IPS-NIHi7 (cell line): ENCODE results near the gene ZFAND5.

ENCODE experiments used
- DNase-seq: peaks from one replicate; pipeline ENCODE4 v3.0.0; 2012; ENCODE audit warnings: mixed read lengths; ENCODE audit errors: extremely low spot score

The ZFAND5 gene, protein sequence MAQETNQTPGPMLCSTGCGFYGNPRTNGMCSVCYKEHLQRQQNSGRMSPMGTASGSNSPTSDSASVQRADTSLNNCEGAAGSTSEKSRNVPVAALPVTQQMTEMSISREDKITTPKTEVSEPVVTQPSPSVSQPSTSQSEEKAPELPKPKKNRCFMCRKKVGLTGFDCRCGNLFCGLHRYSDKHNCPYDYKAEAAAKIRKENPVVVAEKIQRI

DNA sequence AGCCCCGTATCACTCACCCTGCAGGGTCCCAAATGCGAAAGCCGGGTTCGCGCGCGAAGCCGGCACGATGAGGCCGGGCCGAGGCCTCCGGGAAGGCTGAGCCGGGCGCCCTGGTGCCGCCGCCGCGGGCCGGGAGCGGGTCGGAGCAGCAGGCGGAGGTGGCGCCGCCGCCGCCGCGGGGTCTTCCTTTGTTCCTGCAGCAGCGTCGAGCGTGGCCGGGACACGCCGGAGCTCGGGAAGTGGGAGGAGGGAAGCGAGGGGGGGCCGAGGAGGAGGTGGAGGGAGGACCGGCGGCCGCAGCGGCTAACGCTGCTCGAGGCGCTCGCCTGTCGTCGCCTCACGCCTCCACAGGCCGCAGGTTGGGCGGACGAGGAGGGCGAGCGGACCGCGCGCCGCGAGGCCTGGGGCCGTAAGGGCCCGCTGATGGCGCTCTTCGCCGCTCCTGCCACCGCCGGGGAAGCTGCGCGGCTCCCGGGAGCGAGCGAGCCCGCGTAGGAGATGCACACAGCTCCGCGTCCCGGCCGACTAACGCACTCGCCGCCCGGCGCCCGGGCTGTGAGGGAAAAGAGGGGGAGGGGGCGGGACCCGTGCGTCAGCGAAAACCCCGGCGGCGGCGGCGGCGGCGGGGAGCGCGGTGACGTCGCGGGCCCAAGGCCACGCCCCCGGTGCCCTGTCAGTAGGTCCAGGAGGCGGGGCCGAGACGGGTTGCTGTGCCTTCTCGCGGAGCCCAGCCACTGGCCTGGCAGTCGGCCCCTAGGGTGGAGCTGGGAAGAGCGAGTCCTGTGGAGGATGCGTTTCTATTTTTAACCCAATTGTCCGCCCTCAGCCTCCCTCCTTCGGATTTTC is at the start of gene ZFAND5:
Gene ZFAND5 (minus strand): TSS at position 530 of the 846 bp plus-strand sequence. CDS start 4,430 bp downstream, outside the sequence.
- peak; percentile 98 for DNase-seq

DNA sequence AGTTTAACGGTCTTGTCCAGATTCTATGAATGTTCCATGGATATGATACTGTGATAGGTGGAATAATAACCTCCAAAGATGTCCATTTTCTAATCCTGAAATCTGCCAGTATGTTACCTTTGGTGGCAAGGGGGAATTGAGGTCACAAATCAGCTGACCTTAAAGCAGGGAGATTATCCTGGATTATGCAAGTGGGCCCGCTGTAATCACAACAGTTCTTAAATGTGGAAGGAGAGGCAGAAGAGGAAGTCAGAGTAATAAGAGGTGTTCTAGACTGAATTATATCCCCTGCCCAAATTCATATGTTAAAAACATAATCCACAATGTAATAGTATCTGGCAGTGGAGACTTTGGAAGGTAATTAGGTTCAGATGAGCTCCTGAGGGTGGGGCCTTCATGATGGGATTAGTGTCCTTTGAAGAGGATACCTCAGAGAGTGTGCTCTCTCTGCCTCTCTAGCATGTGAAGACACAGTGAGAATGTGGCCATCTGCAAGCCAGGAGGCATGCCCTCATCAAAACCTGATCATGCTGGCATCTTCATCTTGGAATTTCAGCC is 47.6 kb upstream of the ZFAND5 start:
- no peak for DNase-seq

DNA sequence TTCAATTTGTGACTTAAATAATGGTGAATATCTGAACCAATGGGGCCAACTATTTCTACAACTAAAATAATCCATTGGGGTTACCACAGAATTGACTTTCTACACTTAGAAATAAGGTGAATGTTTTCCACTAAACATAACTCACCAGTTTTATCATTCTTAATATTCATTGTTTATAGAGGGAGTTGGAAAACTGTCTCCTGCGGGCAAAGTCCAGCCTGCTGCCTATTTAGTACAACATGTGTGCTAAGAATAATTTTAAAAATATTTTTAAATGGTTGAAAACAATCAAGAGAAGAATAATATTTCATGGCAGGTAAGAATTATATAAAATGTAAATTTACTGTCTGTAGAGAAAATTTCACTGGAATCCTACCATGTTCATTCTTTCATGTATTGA is 45.2 kb upstream of the ZFAND5 start:
- DNase-seq, result no peak

DNA sequence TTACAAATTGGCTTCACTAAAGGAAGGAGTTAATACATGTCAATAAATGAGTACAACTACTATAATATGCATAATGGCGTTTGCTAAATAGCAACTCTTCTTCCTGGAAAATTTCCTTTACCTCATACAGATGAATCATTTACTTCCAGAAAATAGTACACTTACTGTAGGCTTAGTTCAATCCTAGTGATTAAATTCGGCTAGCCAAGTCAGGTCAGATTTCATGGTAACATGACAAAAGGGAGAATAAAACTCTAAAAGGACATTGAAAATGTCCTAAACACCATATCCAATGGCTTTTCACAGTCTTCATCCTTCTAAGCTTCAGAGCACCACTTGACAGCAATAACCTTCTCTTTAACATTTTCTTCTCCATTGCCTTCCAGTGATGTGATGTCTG is 42.1 kb upstream of the ZFAND5 start:
- DNase-seq, result no peak

DNA sequence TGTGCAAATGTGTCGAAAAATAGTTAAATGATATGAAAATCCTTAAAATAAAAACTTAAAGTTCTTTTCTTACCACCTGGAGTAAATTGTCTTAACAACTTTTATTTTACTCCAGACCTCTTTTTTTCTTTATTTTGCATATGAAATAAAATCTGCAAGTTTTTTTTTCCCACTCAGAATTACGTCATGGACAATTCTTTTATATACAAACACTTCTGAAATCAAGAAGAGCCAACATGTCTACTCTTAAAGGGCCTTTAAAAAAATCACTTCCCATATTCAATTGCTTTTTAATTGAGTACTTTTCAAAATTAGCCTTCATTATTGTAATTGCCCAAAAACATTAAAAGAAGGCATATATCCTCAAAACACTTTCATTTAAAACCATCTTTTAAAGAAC is 37.7 kb upstream of the ZFAND5 start:
- DNase-seq, result no peak

DNA sequence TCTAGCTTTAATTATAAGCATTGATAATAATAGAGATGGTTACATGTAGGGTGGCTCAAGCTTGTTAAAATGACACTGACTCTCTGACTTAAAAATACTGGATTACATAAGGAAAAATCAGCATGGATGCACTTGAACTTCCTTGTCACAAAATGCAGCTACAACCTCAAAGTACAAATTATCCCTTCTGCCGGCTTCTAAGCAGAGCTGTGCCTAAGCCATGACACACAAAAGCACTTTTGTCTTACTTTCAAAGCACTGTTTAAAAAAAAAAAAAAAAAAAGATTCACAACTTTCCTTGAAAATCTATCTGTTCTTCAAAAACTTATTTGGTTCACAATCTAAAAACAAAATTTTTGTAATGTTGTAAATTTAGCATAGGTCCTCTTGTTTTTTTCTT is 36.4 kb upstream of the ZFAND5 start:
- DNase-seq, result no peak

DNA sequence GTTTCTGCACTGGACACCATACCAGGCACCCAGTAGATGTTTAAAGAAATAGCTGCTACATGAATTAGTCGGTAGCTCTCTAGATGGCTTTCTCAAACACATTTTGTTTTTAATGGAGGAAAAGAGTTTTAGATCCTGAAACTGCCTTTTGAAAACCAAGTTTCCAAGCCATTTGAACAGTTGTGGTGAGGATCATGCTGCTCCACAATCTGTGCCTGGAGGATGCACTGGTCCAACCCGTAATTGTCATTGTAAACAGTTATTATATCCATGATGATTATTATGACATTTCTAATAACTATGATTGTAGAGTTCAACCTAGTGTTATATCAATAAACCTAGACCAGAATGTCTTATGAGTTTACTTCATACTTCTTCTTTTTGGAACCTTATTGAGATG is 35.9 kb upstream of the ZFAND5 start:
- no peak for DNase-seq

DNA sequence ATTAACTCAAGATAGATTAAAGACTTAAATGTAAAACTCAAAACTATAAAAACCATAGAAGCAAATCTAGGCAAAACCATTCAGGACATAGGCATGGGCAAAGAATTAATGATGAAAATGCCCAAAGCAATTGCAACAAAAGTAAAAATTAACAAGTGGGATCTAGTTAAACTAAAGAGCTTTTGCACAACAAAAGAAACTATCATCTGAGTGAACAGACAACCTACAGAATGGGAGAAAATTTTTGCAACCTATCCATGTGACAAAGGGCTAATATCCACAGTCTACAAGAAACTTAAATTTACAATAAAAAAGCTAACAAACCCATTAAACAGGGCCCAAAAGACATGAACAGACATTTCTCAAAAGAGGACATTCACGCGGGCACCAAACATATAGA is 34.4 kb upstream of the ZFAND5 start:
- no peak for DNase-seq

DNA sequence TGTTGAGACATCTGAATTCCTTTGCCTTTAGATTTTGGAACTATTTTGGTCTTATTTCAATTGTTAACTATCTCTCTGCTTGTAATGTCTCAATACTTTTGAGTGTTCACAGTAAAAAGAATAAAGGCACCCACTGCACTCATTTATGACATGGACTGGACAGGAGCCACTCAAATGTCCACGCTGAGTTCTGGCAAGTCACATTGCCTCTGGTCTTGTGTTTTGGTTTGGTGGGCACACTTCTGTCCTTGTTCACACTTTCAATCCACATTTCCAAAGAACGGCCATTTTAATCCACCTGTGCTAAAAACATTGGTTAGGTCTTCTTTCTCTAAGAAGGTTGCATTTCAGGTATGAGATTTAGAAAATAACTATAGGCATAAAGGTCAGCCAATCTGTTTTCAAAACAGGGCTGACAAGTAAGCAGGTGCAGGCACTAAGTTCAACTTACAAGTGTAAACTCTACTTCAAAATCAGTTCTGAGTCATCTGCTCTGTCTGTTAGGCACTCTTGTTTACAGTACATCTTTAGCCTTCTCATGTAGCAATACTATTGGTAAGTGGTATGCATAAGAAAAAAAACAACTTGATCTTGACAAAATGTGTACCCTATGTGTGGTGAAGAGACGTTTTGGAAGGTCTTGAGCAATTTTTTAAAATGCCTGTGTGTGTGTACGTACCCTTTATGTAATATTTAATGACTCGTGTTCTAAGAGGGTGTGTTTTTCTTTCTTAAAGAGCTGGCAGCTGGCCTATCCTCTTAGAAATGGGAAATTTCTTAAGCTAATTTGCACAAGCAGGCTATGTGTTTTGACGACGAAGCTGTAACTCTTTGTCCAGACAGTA is 31.5 kb upstream of the ZFAND5 start:
- DNase-seq, result no peak

DNA sequence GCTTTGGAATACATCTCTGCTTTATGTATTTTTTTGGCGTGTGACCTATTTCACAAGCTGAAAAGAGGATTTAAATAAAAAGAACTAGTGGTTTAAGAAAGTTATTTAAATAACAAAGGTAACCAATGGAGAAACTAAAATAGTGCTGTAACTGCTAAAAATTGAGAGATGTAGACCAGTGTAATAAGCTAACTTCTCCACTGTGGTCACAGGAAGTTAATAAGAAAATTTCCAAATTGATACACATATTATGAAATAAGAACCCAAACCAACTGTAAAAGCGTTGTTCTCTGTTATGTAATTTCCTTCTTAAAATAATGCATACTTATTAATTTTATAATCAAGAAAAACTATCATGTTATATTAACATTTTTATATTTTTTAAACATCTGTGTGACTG is 29.1 kb upstream of the ZFAND5 start:
- no peak for DNase-seq

DNA sequence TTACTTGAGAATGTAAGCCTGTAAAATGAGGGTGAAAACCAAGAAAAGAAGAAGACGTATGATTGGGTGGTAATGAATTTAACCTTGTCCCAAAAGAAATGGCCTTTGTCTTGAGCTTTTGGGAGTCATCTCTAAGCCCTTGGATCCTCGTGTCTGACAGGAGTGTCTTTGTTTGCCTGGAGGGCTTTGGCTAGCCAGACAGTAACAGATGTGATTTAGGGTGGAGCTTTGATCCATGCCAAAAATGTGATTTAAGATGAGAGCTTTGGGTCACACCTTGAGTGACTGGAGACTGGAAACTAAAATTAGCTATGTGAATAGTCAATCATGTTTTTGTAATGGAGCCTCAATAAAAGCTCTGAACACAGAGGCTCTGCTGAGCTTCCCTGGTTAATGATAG is 25.9 kb upstream of the ZFAND5 start:
- DNase-seq, result no peak

DNA sequence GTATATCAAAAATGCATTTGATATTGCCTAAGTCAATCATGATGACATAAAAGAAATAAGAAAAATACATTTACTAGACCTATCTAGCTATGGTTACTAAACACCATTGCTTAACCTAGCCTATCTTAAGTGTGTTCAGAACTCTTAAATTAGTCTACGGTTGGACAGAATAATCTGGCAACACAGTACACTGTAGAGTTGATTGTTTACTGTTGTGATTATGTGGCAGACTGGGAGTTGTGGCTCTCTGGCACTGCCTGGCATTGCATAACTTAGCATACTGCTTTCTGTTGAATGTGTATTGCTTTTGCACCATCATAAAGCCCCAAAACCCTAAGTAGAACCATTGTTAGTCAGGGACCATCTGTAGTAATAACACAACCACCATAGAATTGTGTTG is 21.2 kb upstream of the ZFAND5 start:
- DNase-seq, result no peak

DNA sequence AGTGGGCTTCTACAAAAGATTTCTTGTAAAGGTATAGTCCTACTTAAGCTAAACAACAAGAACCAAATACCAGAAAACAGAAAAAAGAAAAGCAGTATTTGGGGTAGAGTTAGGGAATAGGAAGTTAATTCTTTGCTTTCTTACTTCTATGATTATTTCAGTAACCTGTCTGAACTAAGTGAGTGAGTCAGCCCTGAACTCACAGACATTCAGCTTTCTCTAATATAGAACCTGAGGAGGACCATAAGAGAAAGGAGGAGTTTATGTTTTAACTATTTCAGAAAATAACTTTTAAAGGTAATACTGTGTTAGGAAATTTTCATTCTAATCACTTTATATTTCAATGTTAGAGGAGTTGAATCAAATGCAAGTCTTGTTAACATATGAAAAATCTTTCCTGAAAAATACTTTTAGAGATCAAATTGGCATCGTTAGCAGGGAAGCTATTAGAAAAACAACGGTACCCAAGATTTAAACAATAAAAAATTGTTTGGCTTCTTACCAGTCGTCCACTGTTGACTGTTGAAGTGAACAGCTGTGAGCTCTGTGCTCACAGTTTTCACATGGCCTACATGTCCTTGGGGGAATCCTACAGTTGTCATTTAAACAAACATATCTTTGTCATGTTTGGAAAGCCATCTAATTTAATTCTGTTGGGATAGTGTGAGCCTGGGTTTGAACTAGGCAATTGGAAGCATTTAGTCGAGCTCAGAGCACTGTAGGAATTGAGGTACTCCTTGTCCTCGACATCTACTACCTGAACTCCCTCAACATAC is 19.9 kb upstream of the ZFAND5 start:
- DNase-seq, result no peak

DNA sequence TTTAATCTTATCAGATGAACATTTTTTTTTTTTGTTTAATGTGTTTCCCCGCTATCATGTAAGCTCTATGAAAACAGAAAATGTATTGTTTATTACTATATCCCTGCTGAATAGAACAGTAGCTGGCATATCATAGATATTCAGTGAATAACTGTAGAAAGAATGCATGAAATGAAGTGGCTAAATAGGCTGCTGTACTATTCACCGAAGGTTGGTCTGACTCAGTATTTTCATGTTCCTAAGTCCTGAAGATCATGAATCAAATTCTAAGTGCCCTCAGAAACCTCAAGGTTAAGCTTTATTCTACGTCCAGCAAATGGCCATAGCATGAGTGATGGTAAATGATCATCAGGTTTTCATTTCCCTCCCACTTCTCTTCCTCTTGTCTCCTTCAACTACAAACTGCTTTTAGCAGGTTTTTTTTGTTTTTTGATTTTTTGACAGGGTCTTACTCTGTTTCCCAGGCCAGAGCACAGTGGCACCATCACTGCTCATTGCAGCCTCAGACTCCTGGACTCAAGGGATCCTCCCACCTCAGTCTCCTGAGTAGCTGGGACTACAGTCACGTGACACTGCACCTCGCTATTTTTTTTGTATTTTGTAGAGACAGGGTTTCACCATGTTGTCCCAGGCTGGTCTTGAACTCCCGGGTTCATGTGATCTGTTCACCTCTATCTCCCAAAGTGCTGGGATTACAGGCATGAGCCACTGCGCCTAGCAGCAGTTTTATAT is 19.1 kb upstream of the ZFAND5 start:
- DNase-seq, result no peak

DNA sequence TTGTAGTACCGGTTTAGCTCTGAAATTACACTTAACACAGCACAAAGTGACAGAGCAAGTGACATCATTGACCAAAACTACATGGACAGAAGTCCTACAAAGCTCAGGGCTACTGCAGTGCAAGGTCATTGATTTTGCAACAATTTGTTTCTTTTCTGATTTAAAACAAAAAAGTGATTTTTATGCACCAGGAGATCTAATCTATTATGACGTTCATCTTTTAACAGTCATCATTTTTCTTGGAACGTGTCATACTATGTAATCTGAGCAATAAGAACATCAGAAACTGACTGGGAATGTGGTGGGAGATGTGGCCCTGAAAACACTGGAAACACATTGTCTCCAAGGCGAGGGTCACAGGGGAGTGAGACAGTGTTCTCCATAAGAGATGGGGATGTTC is 17.4 kb upstream of the ZFAND5 start:
- no peak for DNase-seq

DNA sequence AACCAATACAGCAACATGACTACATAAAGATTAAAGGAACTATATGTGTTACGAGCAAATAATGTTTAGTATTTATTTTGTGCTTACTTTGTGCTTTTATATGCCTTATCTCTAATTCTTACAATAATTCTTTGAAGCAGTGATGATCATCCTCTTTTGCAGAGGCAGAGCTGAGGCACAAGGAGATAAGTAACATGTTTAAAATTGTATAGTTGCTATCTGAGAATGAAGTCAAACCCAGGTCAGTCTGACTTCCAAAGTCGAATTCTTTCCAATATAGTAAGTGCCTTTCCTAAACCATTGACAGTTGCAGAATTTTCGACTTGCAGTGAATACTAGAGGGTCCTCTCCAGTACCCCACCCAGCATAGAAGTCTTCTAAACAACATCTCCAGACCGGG is 12.0 kb upstream of the ZFAND5 start:
- DNase-seq, result no peak

DNA sequence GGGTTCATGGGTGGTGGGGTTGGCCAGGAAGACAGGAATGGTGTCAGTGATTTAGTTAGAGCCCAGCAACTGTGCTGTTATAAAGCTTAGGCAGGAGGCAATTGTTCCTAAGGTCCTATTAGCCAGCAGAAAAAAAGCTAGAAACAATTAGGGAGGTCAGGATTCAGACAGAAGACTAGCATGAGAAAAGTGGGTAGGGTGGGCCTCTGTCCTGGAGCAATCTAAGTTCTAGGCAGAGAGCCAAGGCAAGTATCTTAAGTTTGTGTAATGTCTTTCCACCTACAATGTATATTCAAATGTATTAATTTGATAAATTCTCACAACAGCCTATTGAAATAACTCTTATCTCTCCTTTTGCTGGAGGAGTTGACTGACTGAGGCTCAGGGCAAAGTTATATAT is 6.1 kb upstream of the ZFAND5 start:
- DNase-seq, result no peak

DNA sequence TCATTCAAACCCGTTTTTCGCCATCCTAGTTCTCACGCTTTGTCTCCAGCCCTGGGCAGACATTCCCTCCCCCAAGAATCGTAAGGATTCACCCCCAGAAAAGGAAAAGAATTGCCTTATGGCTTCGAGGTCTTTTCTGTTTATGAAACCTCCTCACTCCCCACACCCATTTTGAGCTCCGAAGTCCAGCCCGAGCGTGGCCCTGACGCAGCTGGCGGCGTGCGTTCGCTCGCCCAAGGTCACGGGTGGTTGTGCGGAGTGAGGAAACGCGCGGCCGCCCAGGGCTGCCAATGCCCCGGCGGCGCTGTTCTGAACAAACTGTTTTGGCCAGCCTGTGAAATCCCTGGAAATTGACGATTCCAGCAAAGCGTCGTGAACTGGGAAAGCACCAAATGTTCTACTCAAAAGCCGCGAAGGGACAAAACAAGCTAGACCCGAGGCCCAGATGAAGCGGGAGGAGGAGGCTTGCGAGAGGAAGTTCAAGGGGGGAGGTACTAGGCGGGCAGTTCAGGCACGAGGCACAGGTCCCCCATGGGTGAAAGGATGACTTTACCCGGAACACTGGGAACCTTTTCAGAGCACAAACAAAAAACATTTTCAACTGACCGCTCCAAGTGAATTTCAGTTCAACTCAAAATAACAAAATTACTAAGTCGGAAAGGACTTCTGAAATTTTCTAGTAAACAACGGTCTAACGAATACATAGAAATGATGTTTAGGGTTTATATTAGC is 683 bp upstream of the ZFAND5 start:
- DNase-seq, result peak; percentile 67

DNA sequence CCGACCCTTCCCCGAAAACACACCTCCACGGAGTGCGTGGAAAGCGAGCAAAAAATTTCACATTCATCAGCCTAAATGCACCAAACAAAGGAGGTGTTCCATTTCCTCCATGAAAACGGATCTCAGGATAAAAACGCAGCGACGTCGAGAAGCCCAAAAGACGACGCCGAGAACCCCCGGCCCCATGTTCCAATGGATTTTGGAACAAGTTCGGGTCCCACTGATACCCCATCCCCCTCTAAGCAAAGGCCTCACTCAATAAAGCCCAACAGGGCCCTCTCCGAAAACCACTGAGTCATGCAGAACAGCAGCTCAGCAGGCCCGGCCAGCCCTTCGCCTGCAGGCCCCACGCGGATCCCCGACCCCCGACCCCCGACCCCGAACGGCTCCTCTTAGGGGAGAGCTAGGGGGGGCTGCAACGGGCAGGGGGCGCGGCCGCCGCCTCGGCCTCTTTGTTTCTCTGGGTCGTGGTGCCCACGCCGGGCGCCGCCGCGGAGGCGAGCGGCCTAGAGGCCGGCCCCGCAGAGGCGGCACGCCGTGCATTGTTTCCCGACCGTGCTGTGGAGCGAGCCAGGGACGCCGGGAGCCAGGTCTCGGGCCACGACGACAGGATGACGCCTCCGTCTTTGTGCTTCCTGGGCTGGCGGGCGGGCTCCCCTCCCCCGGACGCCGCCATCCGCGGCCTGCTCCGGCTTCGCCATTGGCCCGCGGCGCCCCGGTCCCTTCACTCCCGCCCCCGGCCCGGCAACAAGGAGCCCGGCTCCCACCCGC is 915 bp downstream of the ZFAND5 start:
- DNase-seq, result peak; percentile 47
